Fibroblast of mammary gland (primary cell): ENCODE measurements around the gene LRP1B.

Source experiments
- DNase-seq: peaks from one replicate; pipeline ENCODE4 v3.0.0-alpha.2; 2010; ENCODE audit warnings: low read depth
- H3K4me3 ChIP-seq: 2 replicates; pipeline ENCODE4 v1.5.1; 2011; ENCODE audit warnings: low read depth, mild to moderate bottlenecking, low read length, moderate library complexity; ENCODE audit not compliant: control insufficient read depth
- CTCF ChIP-seq: conservative IDR thresholded peaks from 2 replicates; pipeline ENCODE4 v1.5.1; 2011; ENCODE audit warnings: low read depth, low read length, inconsistent platforms; ENCODE audit not compliant: control insufficient read depth, insufficient read depth

LRP1B gene

GRCh38 chr2:141113301-141113700, 1017.5 kb downstream of the LRP1B start:
- no peak for DNase-seq
- TF ChIP-seq CTCF = no peak
- H3K4me3 ChIP-seq = no peak overlapping the region

GRCh38 chr2:141109633-141110032, 1021.2 kb downstream of the LRP1B start:
- DNase-seq = peak; percentile 3
- no peak overlapping the region for H3K4me3 ChIP-seq
- TF ChIP-seq CTCF = peak; percentile 27

- TF ChIP-seq CTCF = no peak
- no peak for DNase-seq
- no peak overlapping the region for H3K4me3 ChIP-seq
Measured at GRCh38 chr2:141105763-141106162, 1025.1 kb downstream of the LRP1B start.

GRCh38 chr2:141103216-141103615, 1027.6 kb downstream of the LRP1B start:
- TF ChIP-seq CTCF = no peak
- DNase-seq = no peak
- H3K4me3 ChIP-seq = no peak overlapping the region

GRCh38 chr2:141079231-141079630, 1051.6 kb downstream of the LRP1B start:
- TF ChIP-seq CTCF = no peak
- DNase-seq = no peak
- no peak overlapping the region for H3K4me3 ChIP-seq

GRCh38 chr2:141075753-141076152, 1055.1 kb downstream of the LRP1B start:
- TF ChIP-seq CTCF = no peak
- H3K4me3 ChIP-seq = no peak overlapping the region
- no peak for DNase-seq

- no peak for DNase-seq
- TF ChIP-seq CTCF = no peak
- H3K4me3 ChIP-seq = no peak overlapping the region
Measured at GRCh38 chr2:141068053-141068682, 1062.6 kb downstream of the LRP1B start.
